GM12878 (cell line): ENCODE measurements around the gene ZNF837. TPM values are rescaled to one million over a fixed set of nuclear protein-coding genes. Genes with fewer than 3 reads are reported as not detected.
A peak's percentile ranks its signal among the peaks of the same experiment; 100 is the strongest.

ENCODE experiments used
- ATF7 ChIP-seq: fragments of 450-650 bp; IDR thresholded peaks from 2 replicates; pipeline ENCODE4 v1.6.1; 2016; ENCODE audit warnings: low read depth, mild to moderate bottlenecking
- CEBPZ ChIP-seq: fragments of 150-350 bp; IDR thresholded peaks from 2 replicates; pipeline ENCODE4 v1.6.1; 2016; ENCODE audit warnings: low read depth, low read length
- EP300 ChIP-seq, 2 experiments: fragments of 150-350 bp in 1 of 2; IDR thresholded peaks; 2 replicates each; pipeline ENCODE4 v1.6.1; 2011 to 2012; ENCODE audit warnings: low read depth in 2 of 2, low read length in 2 of 2, borderline replicate concordance in 1 of 2, improper control_type of control experiment in 1 of 2, inconsistent platforms in 1 of 2; ENCODE audit not compliant: control insufficient read depth in 1 of 2
- FOS ChIP-seq: IDR thresholded peaks from 3 replicates; pipeline ENCODE4 v1.6.1; 2011; ENCODE audit warnings: borderline replicate concordance; ENCODE audit not compliant: insufficient read length; ENCODE audit errors: extremely low read depth
- GATAD2B ChIP-seq: fragments of 450-650 bp; conservative IDR thresholded peaks from 2 replicates; pipeline ENCODE4 v1.6.1; 2017; ENCODE audit warnings: low read depth, mild to moderate bottlenecking, moderate library complexity
- KDM1A ChIP-seq: fragments of 200-600 bp; sonication (generic); IDR thresholded peaks from 2 replicates; pipeline ENCODE4 v1.6.1; 2016; ENCODE audit warnings: borderline replicate concordance
- NFIC ChIP-seq: IDR thresholded peaks from 2 replicates; pipeline ENCODE4 v1.6.1; 2012; ENCODE audit warnings: low read depth, mild to moderate bottlenecking, inconsistent platforms, low read length, moderate library complexity
- NFYB ChIP-seq: IDR thresholded peaks from 2 replicates; pipeline ENCODE4 v1.6.1; 2011; ENCODE audit warnings: low read depth, mild to moderate bottlenecking, low read length, improper control_type of control experiment, moderate library complexity; ENCODE audit not compliant: insufficient read depth
- PBX3 ChIP-seq: IDR thresholded peaks from 2 replicates; pipeline ENCODE4 v1.6.1; 2011; ENCODE audit warnings: mild to moderate bottlenecking, low read depth, low read length, moderate library complexity; ENCODE audit not compliant: insufficient replicate concordance
- RBBP5 ChIP-seq: fragments of 200-600 bp; sonication (generic); conservative IDR thresholded peaks from 2 replicates; pipeline ENCODE4 v1.6.1; 2016
- RCOR1 ChIP-seq: conservative IDR thresholded peaks from 2 replicates; pipeline ENCODE4 v1.6.1; 2012; ENCODE audit warnings: low read depth, low read length, improper control_type of control experiment
- RELB ChIP-seq: fragments of 450-650 bp; IDR thresholded peaks from 2 replicates; pipeline ENCODE4 v1.6.1; 2017; ENCODE audit warnings: low read depth, mild to moderate bottlenecking, moderate library complexity
- SMC3 ChIP-seq: IDR thresholded peaks from 2 replicates; pipeline ENCODE4 v1.6.1; 2011; ENCODE audit warnings: low read length, improper control_type of control experiment, borderline replicate concordance
- SREBF2 ChIP-seq: IDR thresholded peaks from 2 replicates; pipeline ENCODE4 v1.6.1; 2012; ENCODE audit warnings: mild to moderate bottlenecking, low read length
- TCF7 ChIP-seq: IDR thresholded peaks from 2 replicates; pipeline ENCODE4 v1.6.1; 2014; ENCODE audit warnings: antibody characterized with exemption, borderline replicate concordance
- ZBTB40 ChIP-seq: fragments of 450-650 bp; IDR thresholded peaks from 2 replicates; pipeline ENCODE4 v1.6.1; 2016; ENCODE audit warnings: mild to moderate bottlenecking, moderate library complexity, borderline replicate concordance
- ZNF274 ChIP-seq: IDR thresholded peaks from one replicate; pipeline ENCODE4 v1.8.0; 2011; ENCODE audit not compliant: insufficient read length, insufficient read depth
- ZNF384 ChIP-seq: IDR thresholded peaks from 2 replicates; pipeline ENCODE4 v1.6.1; 2012; ENCODE audit warnings: low read depth, mild to moderate bottlenecking, low read length, improper control_type of control experiment, borderline replicate concordance
- polyA plus RNA-seq, 11 experiments: library from polyadenylated mRNA; depleted of rRNA in 4 of 11; unstranded in 6 of 11; stranded (reverse) in 5 of 11; fragments of >200 nt; fragmentation: Nextera tagmentation in 4 of 11; fragmentation: Illumina TruSeq in 1 of 11; extraction: Ambion mirVana in 4 of 11; extraction: Trizol in 1 of 11; gene quantifications; 1 replicate in 1 of 11; 2 replicates in 10 of 11; pipeline versions ENCODE4 v1.2.1 to v1.2.3, GENCODE V29; 2011 to 2016; ENCODE audit warnings: inconsistent platforms in 2 of 11, missing spikeins in 2 of 11, low read depth in 1 of 11
- total RNA-seq, 4 experiments: library from RNA; depleted of rRNA in 3 of 4; stranded (reverse); fragments of >200 nt in 3 of 4; fragmentation: Illumina TruSeq in 1 of 4; extraction: Trizol in 1 of 4; gene quantifications; 2 replicates each; pipeline versions ENCODE4 v1.2.1 to v1.2.3, GENCODE V29; 2013 to 2021

ZNF837 gene
- total and polyA plus RNA-seq, 10 of the 15 experiments (the other 5 are each of a cell fraction or from before 2014, with no cell fraction given) = 0.07 to 2.9 (median 2.0) TPM; not detected in 2

- TF ChIP-seq CEBPZ = no peak
- no peak for TF ChIP-seq RBBP5
- no peak for TF ChIP-seq KDM1A
- peak; percentile 92 for TF ChIP-seq NFYB
- TF ChIP-seq ZNF384 = no peak
- no peak for TF ChIP-seq FOS
- TF ChIP-seq TCF7 = no peak
- TF ChIP-seq ATF7 = no peak
- peak in 1 of 2 experiments; percentile 21; a peak in 1 of 4 replicates for TF ChIP-seq EP300 (IDR thresholded peaks at IDR 0.05; ENCODE audit: borderline replicate concordance in 1 of 2, control insufficient read depth in 1 of 2, low read depth in 2 of 2, low read length in 2 of 2)
- TF ChIP-seq SREBF2 = peak; percentile 77
- TF ChIP-seq NFIC = no peak
- no peak for TF ChIP-seq RCOR1
- no peak for TF ChIP-seq SMC3
- no peak for TF ChIP-seq ZNF274
- no peak for TF ChIP-seq RELB
- TF ChIP-seq ZBTB40 = peak; percentile 84
- no peak for TF ChIP-seq PBX3
- no peak; the same call in 1 of the 2 replicates for TF ChIP-seq GATAD2B
Observed at GRCh38 chr19:58400916-58401839, 20.3 kb upstream of the ZNF837 start (continued).
